SK-N-SH treated with all-trans-retinoic acid at 6 μM for 48 hours (cell line): ENCODE results near the gene ARFGEF2.

Experiments used
- ATAC-seq: fragments of 200-7000 bp; cut with Tn5 transposase; 3 replicates; pipeline ENCODE4 v1.9.1; 2020; ENCODE audit warnings: mild to moderate bottlenecking, moderate library complexity
- ARNTL ChIP-seq: fragments of 450-650 bp; formaldehyde crosslinking; IDR thresholded peaks from 2 replicates; pipeline ENCODE4 v1.5.0; 2020; ENCODE audit warnings: low read depth, mild to moderate bottlenecking, moderate library complexity, borderline replicate concordance
- BACH2 ChIP-seq: fragments of 250-450 bp; sonication (Bioruptor Pico); IDR thresholded peaks from 2 replicates; pipeline ENCODE4 v1.9.0; 2021; ENCODE audit warnings: mild to moderate bottlenecking, borderline replicate concordance
- CSDC2 ChIP-seq: fragments of 250-450 bp; sonication (Bioruptor Pico); IDR thresholded peaks from 2 replicates; pipeline ENCODE4 v1.5.0; 2020; ENCODE audit warnings: mild to moderate bottlenecking, moderate library complexity
- ISL1 ChIP-seq: fragments of 250-450 bp; sonication (Bioruptor Pico); IDR thresholded peaks from 2 replicates; pipeline ENCODE4 v2.1.2; 2022; ENCODE audit warnings: mild to moderate bottlenecking, moderate library complexity
- OSR1 ChIP-seq: fragments of 250-450 bp; sonication (Bioruptor Pico); IDR thresholded peaks from 2 replicates; pipeline ENCODE4 v1.8.0; 2022; ENCODE audit warnings: moderate library complexity, mild to moderate bottlenecking, inconsistent platforms
- PPARA ChIP-seq: fragments of 250-450 bp; sonication (Bioruptor Pico); IDR thresholded peaks from 2 replicates; pipeline ENCODE4 v1.5.0; 2020; ENCODE audit warnings: mild to moderate bottlenecking, borderline replicate concordance
- RARB ChIP-seq: fragments of 250-450 bp; sonication (Bioruptor Pico); IDR thresholded peaks from 2 replicates; pipeline ENCODE4 v1.8.0; 2021; ENCODE audit warnings: mild to moderate bottlenecking, moderate library complexity
- SNAI2 ChIP-seq: fragments of 250-450 bp; sonication (Bioruptor Pico); IDR thresholded peaks from 2 replicates; pipeline ENCODE4 v1.5.0; 2020; ENCODE audit warnings: mild to moderate bottlenecking, moderate library complexity
- TCF4 ChIP-seq: fragments of 250-450 bp; sonication (Bioruptor Pico); IDR thresholded peaks from 2 replicates; pipeline ENCODE4 v1.8.0; 2021; ENCODE audit warnings: mild to moderate bottlenecking, moderate library complexity, borderline replicate concordance
- TOX ChIP-seq: fragments of 250-450 bp; sonication (Bioruptor Pico); IDR thresholded peaks from 2 replicates; pipeline ENCODE4 v1.8.0; 2021; ENCODE audit warnings: mild to moderate bottlenecking, moderate library complexity, borderline replicate concordance
- ZC3H10 ChIP-seq: fragments of 250-450 bp; sonication (Bioruptor Pico); IDR thresholded peaks from 2 replicates; pipeline ENCODE4 v1.5.1; 2021; ENCODE audit warnings: mild to moderate bottlenecking, moderate library complexity
- ZFP3 ChIP-seq: fragments of 250-450 bp; sonication (Bioruptor Pico); IDR thresholded peaks from 2 replicates; pipeline ENCODE4 v1.5.0; 2020; ENCODE audit warnings: mild to moderate bottlenecking, moderate library complexity
- ZFP30 ChIP-seq: fragments of 450-650 bp; formaldehyde crosslinking; IDR thresholded peaks from 2 replicates; pipeline ENCODE4 v1.5.0; 2022; ENCODE audit warnings: mild to moderate bottlenecking, moderate library complexity
- ZNF565 ChIP-seq: fragments of 450-650 bp; formaldehyde crosslinking; conservative IDR thresholded peaks from 2 replicates; pipeline ENCODE4 v1.5.0; 2020; ENCODE audit warnings: low read depth, mild to moderate bottlenecking, moderate library complexity
- ZNF70 ChIP-seq: fragments of 450-650 bp; formaldehyde crosslinking; IDR thresholded peaks from 2 replicates; pipeline ENCODE4 v1.5.0; 2020; ENCODE audit warnings: mild to moderate bottlenecking, moderate library complexity
- ZNF8 ChIP-seq: fragments of 450-650 bp; formaldehyde crosslinking; IDR thresholded peaks from 2 replicates; pipeline ENCODE4 v1.5.0; 2020; ENCODE audit warnings: mild to moderate bottlenecking, moderate library complexity
- TF ChIP-seq, protein P1 (sequence below): fragments of 250-450 bp; sonication (Bioruptor Pico); IDR thresholded peaks from 2 replicates; pipeline ENCODE4 v1.8.0; 2021; ENCODE audit warnings: low read depth, mild to moderate bottlenecking, moderate library complexity, borderline replicate concordance
- TF ChIP-seq, protein P2 (sequence below): fragments of 250-450 bp; sonication (Bioruptor Pico); IDR thresholded peaks from 2 replicates; pipeline ENCODE4 v1.5.0; 2020; ENCODE audit warnings: mild to moderate bottlenecking, moderate library complexity
- TF ChIP-seq, protein P3 (sequence below): fragments of 250-450 bp; sonication (Bioruptor Pico); IDR thresholded peaks from 2 replicates; pipeline ENCODE4 v1.5.1; 2021; ENCODE audit warnings: mild to moderate bottlenecking, moderate library complexity
- TF ChIP-seq, protein P4 (sequence below): fragments of 250-450 bp; sonication (Bioruptor Pico); IDR thresholded peaks from 2 replicates; pipeline ENCODE4 v1.5.1; 2020; ENCODE audit warnings: low read depth, mild to moderate bottlenecking, moderate library complexity

ARFGEF2 gene

DNA sequence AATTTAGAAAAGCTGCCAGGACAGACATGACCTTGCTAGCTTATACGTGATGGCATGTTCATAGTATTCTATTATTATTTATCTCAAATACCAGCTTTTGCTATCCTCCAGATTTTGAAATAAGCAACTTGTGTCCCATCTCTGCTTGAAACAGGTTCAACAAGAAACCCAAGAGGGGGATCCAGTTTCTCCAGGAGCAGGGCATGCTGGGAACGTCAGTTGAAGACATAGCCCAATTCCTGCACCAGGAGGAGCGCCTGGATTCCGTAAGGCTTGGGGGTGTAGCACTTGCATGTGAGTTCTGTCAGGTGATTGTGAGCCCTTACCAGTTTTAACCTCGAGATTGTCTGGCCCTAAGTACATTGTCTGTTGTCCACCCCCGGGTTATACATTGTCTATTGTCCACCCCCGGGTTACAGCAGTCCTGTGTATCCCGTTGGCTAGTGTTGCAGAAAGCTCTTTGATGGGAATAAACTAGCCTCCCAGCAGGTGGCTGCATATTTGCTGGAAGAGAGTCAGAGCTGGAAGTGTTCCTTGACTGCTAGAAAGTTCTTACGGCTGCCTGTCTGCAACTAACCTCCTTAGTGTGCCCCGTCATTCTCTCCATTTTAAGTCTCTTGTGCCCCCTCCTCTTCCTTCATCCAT is 63.2 kb downstream of the ARFGEF2 start:
- no peak for ATAC-seq
- TF ChIP-seq ZFP3 (no peak), SNAI2 (CRISPR knock-in tag) (no peak), ZFP30 (CRISPR knock-in tag) (no peak), ZNF565 (CRISPR knock-in tag) (no peak)
- TF ChIP-seq, protein P1, sequence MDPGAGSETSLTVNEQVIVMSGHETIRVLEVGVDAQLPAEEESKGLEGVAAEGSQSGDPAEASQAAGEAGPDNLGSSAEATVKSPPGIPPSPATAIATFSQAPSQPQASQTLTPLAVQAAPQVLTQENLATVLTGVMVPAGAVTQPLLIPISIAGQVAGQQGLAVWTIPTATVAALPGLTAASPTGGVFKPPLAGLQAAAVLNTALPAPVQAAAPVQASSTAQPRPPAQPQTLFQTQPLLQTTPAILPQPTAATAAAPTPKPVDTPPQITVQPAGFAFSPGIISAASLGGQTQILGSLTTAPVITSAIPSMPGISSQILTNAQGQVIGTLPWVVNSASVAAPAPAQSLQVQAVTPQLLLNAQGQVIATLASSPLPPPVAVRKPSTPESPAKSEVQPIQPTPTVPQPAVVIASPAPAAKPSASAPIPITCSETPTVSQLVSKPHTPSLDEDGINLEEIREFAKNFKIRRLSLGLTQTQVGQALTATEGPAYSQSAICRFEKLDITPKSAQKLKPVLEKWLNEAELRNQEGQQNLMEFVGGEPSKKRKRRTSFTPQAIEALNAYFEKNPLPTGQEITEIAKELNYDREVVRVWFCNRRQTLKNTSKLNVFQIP (CRISPR knock-in tag), result no peak

DNA sequence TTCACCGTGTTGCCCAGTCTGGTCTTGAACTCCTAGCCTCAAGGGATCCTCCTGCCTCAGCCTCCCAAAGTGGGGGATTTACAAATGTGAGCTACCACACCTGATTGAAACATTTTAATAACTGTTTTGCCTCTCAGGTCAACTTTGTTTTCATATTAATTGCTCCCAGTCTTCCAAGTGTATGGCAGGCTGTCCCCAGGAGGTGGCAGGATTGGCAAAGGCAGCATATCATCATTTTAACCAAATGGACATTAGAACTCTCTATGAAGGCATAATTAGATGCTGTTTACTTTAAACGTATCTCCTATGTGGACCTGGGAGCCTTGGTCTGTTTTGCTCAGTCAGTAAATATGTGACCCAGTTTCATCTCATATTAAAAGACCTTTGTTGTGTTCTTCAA is 65.4 kb downstream of the ARFGEF2 start:
- TF ChIP-seq TCF4 (CRISPR knock-in tag), result no peak
- ATAC-seq, result 0 out of 3 replicates have a peak, but pooled peaks have one; percentile 22

DNA sequence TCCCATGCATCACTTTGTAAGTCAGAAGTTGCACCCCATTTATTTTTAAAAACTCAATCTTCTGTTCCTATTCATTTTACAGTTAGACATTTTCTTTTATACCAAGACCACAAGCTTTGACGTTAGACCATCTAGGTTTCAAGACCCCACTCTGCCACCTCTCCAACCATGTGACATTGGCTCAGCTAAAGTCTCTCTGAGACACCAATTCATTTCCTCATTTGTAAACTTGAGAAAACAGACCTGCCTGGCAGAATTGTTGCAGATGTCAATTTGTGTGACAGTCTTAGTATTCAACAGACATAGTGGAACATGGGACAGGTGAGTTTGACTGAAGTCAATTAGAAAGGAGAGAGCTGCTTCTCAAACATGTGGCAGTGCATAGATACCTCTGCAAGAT is 69.0 kb downstream of the ARFGEF2 start:
- no peak for ATAC-seq
- TF ChIP-seq CSDC2 (CRISPR knock-in tag) (no peak), ZNF8 (no peak), ISL1 (CRISPR knock-in tag) (no peak), ARNTL (CRISPR knock-in tag) (no peak), ZFP30 (CRISPR knock-in tag) (no peak), ZNF70 (CRISPR knock-in tag) (no peak), TOX (CRISPR knock-in tag) (no peak), OSR1 (no peak), ZC3H10 (CRISPR knock-in tag) (no peak), RARB (CRISPR knock-in tag) (no peak), ZNF565 (CRISPR knock-in tag) (no peak), PPARA (CRISPR knock-in tag) (no peak), SNAI2 (CRISPR knock-in tag) (no peak)
- TF ChIP-seq, protein P1 (CRISPR knock-in tag), result no peak
- TF ChIP-seq, protein P2, sequence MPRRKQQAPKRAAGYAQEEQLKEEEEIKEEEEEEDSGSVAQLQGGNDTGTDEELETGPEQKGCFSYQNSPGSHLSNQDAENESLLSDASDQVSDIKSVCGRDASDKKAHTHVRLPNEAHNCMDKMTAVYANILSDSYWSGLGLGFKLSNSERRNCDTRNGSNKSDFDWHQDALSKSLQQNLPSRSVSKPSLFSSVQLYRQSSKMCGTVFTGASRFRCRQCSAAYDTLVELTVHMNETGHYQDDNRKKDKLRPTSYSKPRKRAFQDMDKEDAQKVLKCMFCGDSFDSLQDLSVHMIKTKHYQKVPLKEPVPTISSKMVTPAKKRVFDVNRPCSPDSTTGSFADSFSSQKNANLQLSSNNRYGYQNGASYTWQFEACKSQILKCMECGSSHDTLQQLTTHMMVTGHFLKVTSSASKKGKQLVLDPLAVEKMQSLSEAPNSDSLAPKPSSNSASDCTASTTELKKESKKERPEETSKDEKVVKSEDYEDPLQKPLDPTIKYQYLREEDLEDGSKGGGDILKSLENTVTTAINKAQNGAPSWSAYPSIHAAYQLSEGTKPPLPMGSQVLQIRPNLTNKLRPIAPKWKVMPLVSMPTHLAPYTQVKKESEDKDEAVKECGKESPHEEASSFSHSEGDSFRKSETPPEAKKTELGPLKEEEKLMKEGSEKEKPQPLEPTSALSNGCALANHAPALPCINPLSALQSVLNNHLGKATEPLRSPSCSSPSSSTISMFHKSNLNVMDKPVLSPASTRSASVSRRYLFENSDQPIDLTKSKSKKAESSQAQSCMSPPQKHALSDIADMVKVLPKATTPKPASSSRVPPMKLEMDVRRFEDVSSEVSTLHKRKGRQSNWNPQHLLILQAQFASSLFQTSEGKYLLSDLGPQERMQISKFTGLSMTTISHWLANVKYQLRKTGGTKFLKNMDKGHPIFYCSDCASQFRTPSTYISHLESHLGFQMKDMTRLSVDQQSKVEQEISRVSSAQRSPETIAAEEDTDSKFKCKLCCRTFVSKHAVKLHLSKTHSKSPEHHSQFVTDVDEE, result no peak
- TF ChIP-seq, protein P3, sequence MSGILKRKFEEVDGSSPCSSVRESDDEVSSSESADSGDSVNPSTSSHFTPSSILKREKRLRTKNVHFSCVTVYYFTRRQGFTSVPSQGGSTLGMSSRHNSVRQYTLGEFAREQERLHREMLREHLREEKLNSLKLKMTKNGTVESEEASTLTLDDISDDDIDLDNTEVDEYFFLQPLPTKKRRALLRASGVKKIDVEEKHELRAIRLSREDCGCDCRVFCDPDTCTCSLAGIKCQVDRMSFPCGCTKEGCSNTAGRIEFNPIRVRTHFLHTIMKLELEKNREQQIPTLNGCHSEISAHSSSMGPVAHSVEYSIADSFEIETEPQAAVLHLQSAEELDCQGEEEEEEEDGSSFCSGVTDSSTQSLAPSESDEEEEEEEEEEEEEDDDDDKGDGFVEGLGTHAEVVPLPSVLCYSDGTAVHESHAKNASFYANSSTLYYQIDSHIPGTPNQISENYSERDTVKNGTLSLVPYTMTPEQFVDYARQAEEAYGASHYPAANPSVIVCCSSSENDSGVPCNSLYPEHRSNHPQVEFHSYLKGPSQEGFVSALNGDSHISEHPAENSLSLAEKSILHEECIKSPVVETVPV (CRISPR knock-in tag), result no peak
- TF ChIP-seq, protein P4, sequence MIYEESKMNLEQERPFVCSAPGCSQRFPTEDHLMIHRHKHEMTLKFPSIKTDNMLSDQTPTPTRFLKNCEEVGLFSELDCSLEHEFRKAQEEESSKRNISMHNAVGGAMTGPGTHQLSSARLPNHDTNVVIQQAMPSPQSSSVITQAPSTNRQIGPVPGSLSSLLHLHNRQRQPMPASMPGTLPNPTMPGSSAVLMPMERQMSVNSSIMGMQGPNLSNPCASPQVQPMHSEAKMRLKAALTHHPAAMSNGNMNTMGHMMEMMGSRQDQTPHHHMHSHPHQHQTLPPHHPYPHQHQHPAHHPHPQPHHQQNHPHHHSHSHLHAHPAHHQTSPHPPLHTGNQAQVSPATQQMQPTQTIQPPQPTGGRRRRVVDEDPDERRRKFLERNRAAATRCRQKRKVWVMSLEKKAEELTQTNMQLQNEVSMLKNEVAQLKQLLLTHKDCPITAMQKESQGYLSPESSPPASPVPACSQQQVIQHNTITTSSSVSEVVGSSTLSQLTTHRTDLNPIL (CRISPR knock-in tag), result no peak

DNA sequence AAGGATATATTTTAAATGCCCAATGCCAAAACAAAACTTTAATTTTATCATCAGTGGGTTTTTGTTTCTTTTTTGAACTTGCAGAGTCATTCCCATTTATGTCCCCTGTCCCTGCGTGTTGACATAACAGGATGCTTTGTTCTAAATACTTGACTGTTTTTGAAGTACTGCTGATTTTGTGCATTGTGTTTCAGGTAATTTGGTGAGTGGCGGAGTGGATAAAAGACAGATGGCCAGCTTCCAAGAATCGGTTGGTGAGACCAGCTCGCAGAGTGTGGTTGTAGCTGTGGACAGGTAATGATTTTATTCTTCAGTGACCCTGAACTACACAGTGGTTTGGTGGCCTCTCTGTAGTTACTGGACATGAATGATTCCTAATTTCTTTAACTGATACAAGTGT is 74.1 kb downstream of the ARFGEF2 start:
- TF ChIP-seq ISL1 (CRISPR knock-in tag) (no peak), TCF4 (CRISPR knock-in tag) (no peak), BACH2 (CRISPR knock-in tag) (no peak), CSDC2 (CRISPR knock-in tag) (no peak)
- TF ChIP-seq, protein P4 (CRISPR knock-in tag), result no peak

More for the DNA sequence above, 74.1 kb downstream of the ARFGEF2 start:
- no peak for ATAC-seq
